Measurements from ENCODE around the gene TBX6. TPM values are rescaled to one million over a fixed set of nuclear protein-coding genes. Genes with fewer than 3 reads are reported as not detected.

The TBX6 gene
- total and polyA plus RNA-seq, 2 donors from 2014 or later = 0.62 to 1.6 TPM

GRCh38 chr16:30084096-30084815 is 7.5 kb downstream of the TBX6 start:
- FAIRE-seq = no peak
- intact Hi-C loops (cut with DNase I) = no loop called here
- TF ChIP-seq, protein P1, sequence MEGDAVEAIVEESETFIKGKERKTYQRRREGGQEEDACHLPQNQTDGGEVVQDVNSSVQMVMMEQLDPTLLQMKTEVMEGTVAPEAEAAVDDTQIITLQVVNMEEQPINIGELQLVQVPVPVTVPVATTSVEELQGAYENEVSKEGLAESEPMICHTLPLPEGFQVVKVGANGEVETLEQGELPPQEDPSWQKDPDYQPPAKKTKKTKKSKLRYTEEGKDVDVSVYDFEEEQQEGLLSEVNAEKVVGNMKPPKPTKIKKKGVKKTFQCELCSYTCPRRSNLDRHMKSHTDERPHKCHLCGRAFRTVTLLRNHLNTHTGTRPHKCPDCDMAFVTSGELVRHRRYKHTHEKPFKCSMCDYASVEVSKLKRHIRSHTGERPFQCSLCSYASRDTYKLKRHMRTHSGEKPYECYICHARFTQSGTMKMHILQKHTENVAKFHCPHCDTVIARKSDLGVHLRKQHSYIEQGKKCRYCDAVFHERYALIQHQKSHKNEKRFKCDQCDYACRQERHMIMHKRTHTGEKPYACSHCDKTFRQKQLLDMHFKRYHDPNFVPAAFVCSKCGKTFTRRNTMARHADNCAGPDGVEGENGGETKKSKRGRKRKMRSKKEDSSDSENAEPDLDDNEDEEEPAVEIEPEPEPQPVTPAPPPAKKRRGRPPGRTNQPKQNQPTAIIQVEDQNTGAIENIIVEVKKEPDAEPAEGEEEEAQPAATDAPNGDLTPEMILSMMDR (IDR thresholded peaks at IDR 0.05; ENCODE audit: borderline replicate concordance, extremely low read depth, insufficient read depth) = no peak
- no peak for DNase-seq
- Histone ChIP-seq H3K27ac (ENCODE audit: low read depth in 2 of 2, low read length in 2 of 2) (no peak overlapping the region), H3K9me3 (ENCODE audit: control insufficient read depth in 2 of 3, insufficient read depth in 1 of 3, low read length in 3 of 3) (no peaks in the 10 kb centered on the region), H3K27me3 (ENCODE audit: control insufficient read depth, insufficient read depth, low read length) (no peaks in the 10 kb centered on the region), H3K36me3 (ENCODE audit: control insufficient read depth in 2 of 3, insufficient read depth in 3 of 3, low read length in 3 of 3) (peaks cover 0 to 37% (median 26%) of the 10 kb centered on the region in 3 donors), H3K4me3 (ENCODE audit: low read length in 3 of 3) (no peak overlapping the region), H3K4me1 (ENCODE audit: control insufficient read depth in 2 of 3, insufficient read depth in 2 of 3, low read depth in 1 of 3, low read length in 3 of 3) (peaks cover 0 to 2% (median 0%) of the 10 kb centered on the region in 3 donors), H3K9ac (ENCODE audit: low read length in 3 of 3) (no peak overlapping the region)

DNA sequence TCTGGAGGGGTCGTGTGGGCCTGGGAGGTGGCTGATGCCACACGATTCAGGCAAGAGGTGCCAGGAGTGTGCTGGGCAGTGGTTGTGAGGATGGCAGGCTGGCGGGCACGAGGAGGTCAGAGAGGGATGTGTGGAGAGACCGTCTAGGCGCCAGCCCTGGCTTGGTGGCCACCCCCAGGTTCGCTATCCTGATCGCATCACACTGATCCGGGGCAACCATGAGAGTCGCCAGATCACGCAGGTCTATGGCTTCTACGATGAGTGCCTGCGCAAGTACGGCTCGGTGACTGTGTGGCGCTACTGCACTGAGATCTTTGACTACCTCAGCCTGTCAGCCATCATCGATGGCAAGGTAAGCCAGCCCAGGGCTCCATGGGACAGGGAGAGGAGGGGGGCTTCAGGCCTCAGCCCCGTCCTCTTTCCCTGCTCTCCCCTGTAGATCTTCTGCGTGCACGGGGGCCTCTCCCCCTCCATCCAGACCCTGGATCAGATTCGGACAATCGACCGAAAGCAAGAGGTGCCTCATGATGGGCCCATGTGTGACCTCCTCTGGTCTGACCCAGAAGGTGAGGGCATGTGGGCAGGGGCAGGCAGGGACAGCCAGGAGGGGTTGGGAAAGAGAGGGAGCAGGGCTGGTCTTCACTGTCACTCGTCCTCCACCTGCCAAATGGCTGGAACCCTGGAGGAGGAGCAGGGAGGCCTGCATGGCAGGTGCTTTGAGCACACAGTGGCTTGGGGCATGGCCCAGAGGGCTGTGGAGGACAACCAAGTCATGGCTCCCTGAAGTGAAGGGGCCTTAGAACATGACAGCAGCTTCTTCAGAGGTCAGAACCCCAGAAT is 8.3 kb downstream of the TBX6 start:
- Histone ChIP-seq H3K27me3 (ENCODE audit: control insufficient read depth, insufficient read depth, low read length) (no peaks in the 10 kb centered on the region), H3K36me3 (ENCODE audit: control insufficient read depth in 2 of 3, insufficient read depth in 3 of 3, low read length in 3 of 3) (peaks cover 0 to 37% (median 28%) of the 10 kb centered on the region in 3 donors)
- intact Hi-C loops (cut with DNase I) = no loop called here

DNA sequence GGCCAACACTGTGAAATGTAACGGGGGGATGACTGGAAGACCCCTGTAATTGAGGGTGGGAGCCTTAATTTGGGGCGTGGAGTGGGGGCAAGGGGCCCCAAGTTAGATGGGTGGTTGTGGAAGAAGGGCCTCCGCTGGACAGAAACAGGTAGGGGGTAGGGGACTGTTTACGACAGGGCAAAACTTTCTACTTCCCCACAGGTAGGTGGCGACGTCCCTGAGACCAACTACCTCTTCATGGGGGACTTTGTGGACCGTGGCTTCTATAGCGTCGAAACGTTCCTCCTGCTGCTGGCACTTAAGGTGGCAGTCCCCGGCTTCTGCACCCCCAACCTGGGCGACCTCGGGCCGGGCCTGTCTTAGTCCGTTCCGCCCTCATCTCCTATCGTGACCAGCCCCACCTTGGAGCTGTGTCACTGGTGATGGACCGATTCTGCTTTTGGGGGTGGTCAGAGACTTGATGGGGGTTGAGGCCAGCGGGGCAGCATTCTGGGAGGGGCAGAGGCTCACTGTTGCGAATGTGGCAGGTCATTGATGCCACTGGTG is 9.1 kb downstream of the TBX6 start:
- TF ChIP-seq, protein P1 (IDR thresholded peaks at IDR 0.05; ENCODE audit: borderline replicate concordance, extremely low read depth, insufficient read depth) = no peak
- Histone ChIP-seq H3K4me3 (ENCODE audit: low read length in 3 of 3) (no peak overlapping the region), H3K27me3 (ENCODE audit: control insufficient read depth, insufficient read depth, low read length) (no peaks in the 10 kb centered on the region), H3K9me3 (ENCODE audit: control insufficient read depth in 2 of 3, insufficient read depth in 1 of 3, low read length in 3 of 3) (no peaks in the 10 kb centered on the region), H3K4me1 (ENCODE audit: control insufficient read depth in 2 of 3, insufficient read depth in 2 of 3, low read depth in 1 of 3, low read length in 3 of 3) (peaks cover 0 to 9% (median 0%) of the 10 kb centered on the region in 3 donors), H3K9ac (ENCODE audit: low read length in 3 of 3) (no peak overlapping the region), H3K36me3 (ENCODE audit: control insufficient read depth in 2 of 3, insufficient read depth in 3 of 3, low read length in 3 of 3) (peaks cover 0 to 41% (median 33%) of the 10 kb centered on the region in 3 donors), H3K27ac (ENCODE audit: low read depth in 2 of 2, low read length in 2 of 2) (no peak overlapping the region)
- intact Hi-C loops (cut with DNase I) = no loop called here
- DNase-seq (no peak), FAIRE-seq (no peak)

More for the DNA sequence above, 8.3 kb downstream of the TBX6 start:
- H3K4me3 ChIP-seq (ENCODE audit: low read length in 3 of 3) = no peak overlapping the region
- FAIRE-seq (no peak), DNase-seq (no peak)
- TF ChIP-seq, protein P1 (IDR thresholded peaks at IDR 0.05; ENCODE audit: borderline replicate concordance, extremely low read depth, insufficient read depth) = no peak
- no peaks in the 10 kb centered on the region for H3K9me3 ChIP-seq (ENCODE audit: control insufficient read depth in 2 of 3, insufficient read depth in 1 of 3, low read length in 3 of 3)
- no peak overlapping the region for H3K27ac ChIP-seq (ENCODE audit: low read depth in 2 of 2, low read length in 2 of 2)
- H3K9ac ChIP-seq (ENCODE audit: low read length in 3 of 3) = no peak overlapping the region
- H3K4me1 ChIP-seq (ENCODE audit: control insufficient read depth in 2 of 3, insufficient read depth in 2 of 3, low read depth in 1 of 3, low read length in 3 of 3) = peaks cover 0 to 2% (median 0%) of the 10 kb centered on the region in 3 donors

Measured in kidney (tissue), 14 donors.